Measurements from ENCODE around the gene CRTC1.
"Not testable (repeated sequence)": the region's sequence is repeated elsewhere in the genome, so short reads cannot be mapped to it uniquely, and the experiment has no call there.

Gene CRTC1

DNA sequence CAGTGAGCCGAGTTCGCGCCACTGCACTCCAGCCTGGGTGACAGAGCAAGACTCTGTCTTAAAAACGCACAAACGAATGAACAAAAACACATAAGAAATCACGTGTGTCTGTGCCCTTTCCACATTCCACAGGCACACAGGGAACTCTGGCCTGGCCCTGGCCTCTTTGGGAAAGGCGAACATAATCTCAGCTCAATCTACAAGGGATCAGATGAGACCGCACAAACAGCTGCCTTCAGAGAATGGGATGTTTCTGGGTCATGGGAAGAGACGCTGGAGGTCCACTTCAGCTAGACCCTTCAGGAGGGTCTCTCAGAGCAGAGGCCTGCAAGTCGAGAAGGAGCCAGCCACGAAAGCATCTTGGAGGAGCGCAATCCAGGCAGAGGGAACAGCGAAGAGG lies 6.3 kb upstream of the CRTC1 start:
- TF ChIP-seq CTCF (IDR thresholded peaks at IDR 0.05; ENCODE audit: low read depth, low read length): no peak
- DNase-seq (ENCODE audit: extremely low read depth, low read depth): no peak

- not testable (repeated sequence) for DNase-seq (ENCODE audit: extremely low read depth, low read depth)
These were observed 3.3 kb upstream of the CRTC1 start for GRCh38 chr19:18680148-18680547.

DNA sequence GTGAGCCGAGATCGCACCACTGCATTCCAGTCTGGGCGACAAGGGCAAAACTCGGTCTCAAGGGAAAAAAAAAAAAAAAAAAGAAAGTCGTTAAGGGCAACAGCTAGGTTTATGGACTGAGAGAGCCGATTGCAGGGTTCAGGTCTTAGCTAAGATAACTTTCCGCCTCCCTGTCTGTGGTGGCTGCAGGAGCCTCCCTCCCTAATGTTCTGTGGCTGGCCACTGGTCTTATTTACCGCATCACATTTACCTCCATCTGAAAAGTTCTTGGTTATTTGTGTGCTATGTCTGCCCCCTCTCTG lies 722 bp upstream of the CRTC1 start:
- DNase-seq (ENCODE audit: extremely low read depth, low read depth): no peak
- TF ChIP-seq CTCF (IDR thresholded peaks at IDR 0.05; ENCODE audit: low read depth, low read length): no peak

GRCh38 chr19:18683958-18684641 lies 620 bp downstream of the CRTC1 start:
- no peak for DNase-seq (ENCODE audit: extremely low read depth, low read depth)
- no peak for TF ChIP-seq CTCF (IDR thresholded peaks at IDR 0.05; ENCODE audit: low read depth, low read length)

GRCh38 chr19:18684642-18684993 lies 1.1 kb downstream of the CRTC1 start:
- no peak for TF ChIP-seq CTCF (IDR thresholded peaks at IDR 0.05; ENCODE audit: low read depth, low read length)
- no peak for DNase-seq (ENCODE audit: extremely low read depth, low read depth)

- DNase-seq (ENCODE audit: extremely low read depth, low read depth): no peak
- no peak for TF ChIP-seq CTCF (IDR thresholded peaks at IDR 0.05; ENCODE audit: low read depth, low read length)
These were observed 2.2 kb downstream of the CRTC1 start for GRCh38 chr19:18685597-18686190.

- no peak for DNase-seq (ENCODE audit: extremely low read depth, low read depth)
- no peak for TF ChIP-seq CTCF (IDR thresholded peaks at IDR 0.05; ENCODE audit: low read depth, low read length)
These were observed 4.4 kb downstream of the CRTC1 start for GRCh38 chr19:18687740-18688465.

Measured in AG09319 (cell line).